ENCODE data around the gene CCDC88C.

The CCDC88C gene

GRCh38 chr14:91368776-91369416 is 48.7 kb downstream of the CCDC88C start:
- peak; percentile 26 for FAIRE-seq
- DNase-seq (ENCODE audit: insufficient read length, low spot score): no peak

- DNase-seq (ENCODE audit: insufficient read length, low spot score) (peak; percentile 77), FAIRE-seq (peak; percentile 99)
These were observed 50.1 kb downstream of the CCDC88C start for GRCh38 chr14:91367173-91368171.

GRCh38 chr14:91366749-91367148 is 50.9 kb downstream of the CCDC88C start:
- FAIRE-seq (no peak), DNase-seq (ENCODE audit: insufficient read length, low spot score) (no peak)

- DNase-seq (ENCODE audit: insufficient read length, low spot score): no peak
- peak; percentile 35 for FAIRE-seq
These were observed 52.1 kb downstream of the CCDC88C start for GRCh38 chr14:91365552-91365951.

GRCh38 chr14:91364524-91365270 is 52.9 kb downstream of the CCDC88C start:
- DNase-seq (ENCODE audit: insufficient read length, low spot score) (no peak), FAIRE-seq (peak; percentile 53)

- FAIRE-seq (peak; percentile 97), DNase-seq (ENCODE audit: insufficient read length, low spot score) (no peak)
These were observed 53.7 kb downstream of the CCDC88C start for GRCh38 chr14:91363776-91364523.

- FAIRE-seq: no peak
- DNase-seq (ENCODE audit: insufficient read length, low spot score): no peak
These were observed 56.3 kb downstream of the CCDC88C start for GRCh38 chr14:91361233-91361811.

- DNase-seq (ENCODE audit: insufficient read length, low spot score) (no peak), FAIRE-seq (no peak)
These were observed 57.0 kb downstream of the CCDC88C start for GRCh38 chr14:91360490-91361232.

- FAIRE-seq (no peak), DNase-seq (ENCODE audit: insufficient read length, low spot score) (no peak)
These were observed 58.9 kb downstream of the CCDC88C start for GRCh38 chr14:91358654-91359220.

GRCh38 chr14:91358025-91358319 is 59.6 kb downstream of the CCDC88C start:
- FAIRE-seq (no peak), DNase-seq (ENCODE audit: insufficient read length, low spot score) (no peak)

- DNase-seq (ENCODE audit: insufficient read length, low spot score): no peak
- FAIRE-seq: no peak
These were observed 60.2 kb downstream of the CCDC88C start for GRCh38 chr14:91357272-91358024.

GRCh38 chr14:91356181-91356763 is 61.3 kb downstream of the CCDC88C start:
- FAIRE-seq: peak; percentile 80

GRCh38 chr14:91354979-91355685 is 62.5 kb downstream of the CCDC88C start:
- FAIRE-seq: peak; percentile 93
- no peak for DNase-seq (ENCODE audit: insufficient read length, low spot score)

More at GRCh38 chr14:91356181-91356763, 61.3 kb downstream of the CCDC88C start:
- no peak for DNase-seq (ENCODE audit: insufficient read length, low spot score)

GRCh38 chr14:91354221-91354916 is 63.3 kb downstream of the CCDC88C start:
- DNase-seq (ENCODE audit: insufficient read length, low spot score) (no peak), FAIRE-seq (no peak)

GRCh38 chr14:91352728-91353692 is 64.6 kb downstream of the CCDC88C start:
- DNase-seq (ENCODE audit: insufficient read length, low spot score): no peak
- FAIRE-seq: no peak

GRCh38 chr14:91352053-91352452 is 65.6 kb downstream of the CCDC88C start:
- FAIRE-seq: no peak
- DNase-seq (ENCODE audit: insufficient read length, low spot score): no peak

Measured in GM19239 (cell line).